Activated CD4-positive, alpha-beta T cell treated with anti-CD3 and anti-CD28 coated beads, Interleukin-2, amount 10 ng/mL, durations not matched to agents 7 days and 5 days (primary cell): Measurements from ENCODE around the gene VRK1. TPM values are rescaled to one million over a fixed set of nuclear protein-coding genes. Genes with fewer than 3 reads are reported as not detected.

ENCODE experiments used
- CTCF ChIA-PET: fragments of 350-600 bp; sonication (Branson Sonifier 250); formaldehyde crosslinking; loops from one replicate; lab custom pipeline; 2021; ENCODE audit warnings: antibody characterized with exemption; lab: Charles Lee
- POLR2A ChIA-PET: fragments of 350-600 bp; sonication (Branson Sonifier 250); formaldehyde crosslinking; loops from one replicate; lab custom pipeline; 2021; ENCODE audit warnings: antibody characterized with exemption; lab: Charles Lee
- DNase-seq: peaks from one replicate; pipeline ENCODE4 v3.0.0-alpha.2; 2020
- H3K27ac Mint-ChIP-seq: one replicate; pipeline ENCODE4 v1.8.0; 2021; ENCODE audit warnings: mild to moderate bottlenecking, moderate library complexity, mixed read lengths
- H3K27me3 Mint-ChIP-seq: one replicate; pipeline ENCODE4 v1.8.0; 2021; ENCODE audit warnings: mixed read lengths
- H3K36me3 Mint-ChIP-seq: one replicate; pipeline ENCODE4 v1.8.0; 2021; ENCODE audit warnings: low read depth, mixed read lengths
- H3K4me1 Mint-ChIP-seq: one replicate; pipeline ENCODE4 v1.8.0; 2021; ENCODE audit warnings: mixed read lengths
- H3K4me3 Mint-ChIP-seq: one replicate; pipeline ENCODE4 v1.8.0; 2021; ENCODE audit warnings: mild to moderate bottlenecking, moderate library complexity, mixed read lengths
- H3K9me3 Mint-ChIP-seq: one replicate; pipeline ENCODE4 v1.8.0; 2021; ENCODE audit warnings: mixed read lengths
- total RNA-seq, 2 experiments: library from RNA; stranded (reverse); gene quantifications; one replicate each; pipeline ENCODE4 v1.2.3, GENCODE V29; 2021

The VRK1 gene
- total RNA-seq, 2 experiments from 2014 or later: 66.5 to 70.8 TPM

GRCh38 chr14:96843137-96843536, 46.0 kb downstream of the VRK1 start:
- Mint-ChIP-seq H3K4me3 (no peak overlapping the region), H3K4me1 (no peaks in the 10 kb centered on the region), H3K27me3 (no peaks in the 10 kb centered on the region), H3K36me3 (peaks cover 46% of the 10 kb centered on the region), H3K27ac (no peak overlapping the region), H3K9me3 (no peaks in the 10 kb centered on the region)
- no peak for DNase-seq
- ChIA-PET POLR2A (no interaction called here), CTCF (no interaction called here)

DNA sequence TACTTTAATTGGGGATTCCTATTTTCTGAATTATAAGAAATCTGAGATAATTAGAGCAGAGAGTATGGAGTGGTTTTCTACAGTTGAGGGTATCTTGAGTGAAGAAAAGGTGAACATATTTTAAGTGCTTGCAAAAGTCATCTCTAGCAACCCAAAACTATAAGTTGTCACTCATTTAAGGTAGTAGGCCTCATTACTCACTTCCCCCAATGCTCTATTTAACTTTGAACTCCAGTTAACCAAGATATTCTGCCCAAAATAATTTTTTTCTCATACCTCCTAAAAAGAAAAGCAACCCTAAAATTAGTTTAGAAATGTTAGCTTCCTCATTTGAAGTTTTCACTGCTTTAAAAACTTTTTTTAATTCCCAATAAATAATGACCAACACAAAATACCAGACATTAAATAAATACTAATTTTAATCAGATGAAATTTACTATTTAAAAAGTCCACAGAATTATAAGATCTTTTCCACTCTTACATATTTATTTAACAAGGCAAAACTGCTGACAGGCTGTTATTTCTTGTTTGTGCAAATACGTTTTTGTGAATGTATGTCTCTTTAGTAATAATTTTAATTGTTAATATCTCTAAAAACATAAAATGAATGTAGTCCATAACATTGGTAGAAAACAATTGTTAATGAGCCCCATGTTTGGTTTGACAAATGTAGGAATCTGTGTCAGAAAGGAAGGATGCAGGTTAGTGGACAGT, 47.8 kb downstream of the VRK1 start:
- POLR2A ChIA-PET: no interaction called here

DNA sequence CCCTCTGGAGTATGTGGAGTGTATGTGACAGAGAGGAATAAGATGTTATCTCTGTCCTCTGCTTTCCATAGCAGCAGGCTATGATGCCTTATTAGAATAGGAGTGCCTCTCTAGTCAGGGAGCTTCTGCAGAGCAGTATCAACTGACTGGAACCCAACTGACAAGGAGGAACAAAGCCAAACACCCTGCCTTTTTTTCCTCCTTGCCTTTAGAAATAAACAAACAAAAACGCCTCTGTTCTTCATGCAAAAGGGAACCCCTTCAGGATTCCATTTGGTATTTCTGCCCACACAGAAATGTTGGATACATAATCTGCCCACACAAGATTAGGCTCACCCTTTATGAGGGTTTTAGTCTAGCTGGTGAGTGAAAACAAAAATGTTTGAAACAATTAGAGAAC, 50.3 kb downstream of the VRK1 start:
- CTCF ChIA-PET: no interaction called here

More for the DNA sequence above, 47.8 kb downstream of the VRK1 start:
- Mint-ChIP-seq H3K9me3 (no peaks in the 10 kb centered on the region), H3K36me3 (peaks cover 47% of the 10 kb centered on the region), H3K4me1 (no peaks in the 10 kb centered on the region), H3K4me3 (no peak overlapping the region), H3K27me3 (no peaks in the 10 kb centered on the region), H3K27ac (no peak overlapping the region)
- CTCF ChIA-PET: no interaction called here
- no peak for DNase-seq

GRCh38 chr14:96848011-96848410, 50.8 kb downstream of the VRK1 start:
- Mint-ChIP-seq H3K9me3 (no peaks in the 10 kb centered on the region), H3K4me3 (no peak overlapping the region), H3K36me3 (peaks cover 35% of the 10 kb centered on the region), H3K4me1 (peaks cover 12% of the 10 kb centered on the region), H3K27me3 (no peaks in the 10 kb centered on the region), H3K27ac (no peak overlapping the region)
- POLR2A ChIA-PET: no interaction called here
- CTCF ChIA-PET: no interaction called here
- no peak for DNase-seq

More for the DNA sequence above, 50.3 kb downstream of the VRK1 start:
- DNase-seq: no peak
- Mint-ChIP-seq H3K4me3 (no peak overlapping the region), H3K27me3 (no peaks in the 10 kb centered on the region), H3K9me3 (no peaks in the 10 kb centered on the region), H3K27ac (no peak overlapping the region), H3K36me3 (peaks cover 37% of the 10 kb centered on the region), H3K4me1 (peaks cover 9% of the 10 kb centered on the region)
- POLR2A ChIA-PET: no interaction called here

DNA sequence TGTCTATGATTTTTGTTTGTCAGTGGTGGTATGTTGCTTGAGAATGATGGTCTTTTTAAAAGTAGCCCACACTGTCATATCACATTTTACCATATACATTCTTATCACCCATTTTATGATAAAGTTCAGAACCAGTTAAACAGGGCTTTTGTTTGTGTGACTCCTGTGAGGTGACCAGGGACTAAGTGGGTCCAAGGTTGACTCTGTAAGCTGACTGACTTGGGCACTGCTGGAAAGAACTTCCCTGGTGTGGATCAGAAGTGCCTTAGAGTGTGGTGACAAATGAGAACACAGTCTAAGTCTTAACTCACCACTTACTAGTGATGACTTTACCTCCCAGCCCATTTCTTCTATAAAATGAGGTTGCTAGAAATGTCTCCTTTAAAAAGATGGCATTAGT, 52.6 kb downstream of the VRK1 start:
- DNase-seq: no peak
- Mint-ChIP-seq H3K4me3 (no peak overlapping the region), H3K9me3 (no peaks in the 10 kb centered on the region), H3K4me1 (peaks cover 12% of the 10 kb centered on the region), H3K27ac (no peak overlapping the region), H3K27me3 (no peaks in the 10 kb centered on the region), H3K36me3 (peaks cover 33% of the 10 kb centered on the region)
- ChIA-PET POLR2A (no interaction called here), CTCF (interaction anchor here (1.3 kb wide), 1 partner anchor 9 kb away, joined by 3 read pairs; no protein-coding TSS in a partner anchor)

DNA sequence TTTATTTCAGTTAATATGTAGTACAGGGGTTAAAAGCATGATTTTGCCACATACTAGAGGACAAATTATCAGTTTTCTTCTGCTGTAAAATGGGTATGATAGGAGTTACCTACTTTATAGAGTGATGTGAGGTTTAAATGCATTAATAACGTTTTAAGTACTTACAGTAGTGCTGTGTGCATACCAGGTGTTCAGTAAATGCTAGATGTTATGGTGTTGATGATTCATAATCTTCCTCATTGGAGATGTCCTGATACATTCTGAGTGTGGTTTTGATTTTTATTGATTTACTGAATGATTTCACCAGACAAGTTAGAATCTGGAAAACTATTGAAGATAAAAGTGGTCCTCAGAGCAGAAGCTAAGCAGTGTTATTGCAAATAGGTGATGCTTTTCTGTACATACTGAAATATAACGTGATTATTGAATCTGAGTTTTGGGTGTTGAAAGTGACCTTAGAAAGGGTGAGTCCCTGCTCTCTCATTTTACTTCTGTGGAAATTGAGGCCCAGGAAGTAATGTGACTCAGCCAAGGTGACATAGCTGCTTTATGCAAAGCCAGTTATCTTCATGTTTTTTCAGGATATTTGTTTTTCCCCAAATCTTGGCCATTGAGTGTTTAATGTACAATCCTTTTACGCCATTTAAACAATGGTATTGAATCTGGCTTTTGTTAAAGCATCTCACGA, 54.7 kb downstream of the VRK1 start:
- Mint-ChIP-seq H3K27ac (no peak overlapping the region), H3K27me3 (no peaks in the 10 kb centered on the region), H3K4me3 (no peak overlapping the region), H3K4me1 (peaks cover 12% of the 10 kb centered on the region), H3K9me3 (no peaks in the 10 kb centered on the region), H3K36me3 (peaks cover 30% of the 10 kb centered on the region)
- DNase-seq: no peak
- POLR2A ChIA-PET: no interaction called here
- CTCF ChIA-PET: interaction anchor here (1.0 to 2.5 kb wide), 3 partner anchors 10 to 51 kb away, joined by 3 to 11 read pairs (median 6); no protein-coding TSS in a partner anchor

DNA sequence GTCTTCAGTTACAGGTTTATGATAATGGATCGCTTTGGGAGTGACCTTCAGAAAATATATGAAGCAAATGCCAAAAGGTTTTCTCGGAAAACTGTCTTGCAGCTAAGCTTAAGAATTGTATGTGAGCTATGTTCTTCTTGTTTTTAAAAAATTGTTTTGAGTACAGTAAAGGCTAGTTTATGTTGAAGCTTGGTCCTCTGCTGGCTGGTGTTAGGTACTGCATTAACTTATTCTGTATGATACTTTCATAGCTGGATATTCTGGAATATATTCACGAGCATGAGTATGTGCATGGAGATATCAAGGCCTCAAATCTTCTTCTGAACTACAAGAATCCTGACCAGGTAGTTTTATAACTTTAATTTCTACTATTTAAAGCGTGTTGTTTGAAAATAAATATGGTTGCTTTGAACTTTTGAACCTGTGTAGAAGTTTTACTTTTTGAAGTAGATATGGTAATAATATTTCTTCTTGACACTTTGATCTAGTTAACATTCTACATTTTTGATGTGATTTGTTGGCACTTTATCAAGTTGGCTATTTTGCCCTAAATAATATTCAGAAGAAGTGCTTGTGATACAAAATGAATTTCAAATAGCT, 55.7 kb downstream of the VRK1 start:
- H3K36me3 Mint-ChIP-seq: peaks cover 24% of the 10 kb centered on the region
- H3K27ac Mint-ChIP-seq: no peak overlapping the region
- peak; percentile 34 for DNase-seq
- peaks cover 12% of the 10 kb centered on the region for H3K4me1 Mint-ChIP-seq
- no peak overlapping the region for H3K4me3 Mint-ChIP-seq
- ChIA-PET POLR2A (no interaction called here), CTCF (interaction anchor here (0.5 to 2.5 kb wide), 4 partner anchors 9 to 331 kb away, joined by 3 to 11 read pairs (median 4); no protein-coding TSS in a partner anchor)
- H3K9me3 Mint-ChIP-seq: no peaks in the 10 kb centered on the region
- H3K27me3 Mint-ChIP-seq: no peaks in the 10 kb centered on the region

- no peak for DNase-seq
- Mint-ChIP-seq H3K9me3 (no peaks in the 10 kb centered on the region), H3K4me1 (no peaks in the 10 kb centered on the region), H3K27ac (no peak overlapping the region), H3K36me3 (peaks cover 34% of the 10 kb centered on the region), H3K4me3 (no peak overlapping the region), H3K27me3 (no peaks in the 10 kb centered on the region)
- ChIA-PET CTCF (interaction anchor here (0.6 to 1.0 kb wide), 2 partner anchors 9 to 34 kb away, joined by 3 read pairs; no protein-coding TSS in a partner anchor), POLR2A (no interaction called here)
These were observed 61.5 kb downstream of the VRK1 start for GRCh38 chr14:96858643-96859042.

DNA sequence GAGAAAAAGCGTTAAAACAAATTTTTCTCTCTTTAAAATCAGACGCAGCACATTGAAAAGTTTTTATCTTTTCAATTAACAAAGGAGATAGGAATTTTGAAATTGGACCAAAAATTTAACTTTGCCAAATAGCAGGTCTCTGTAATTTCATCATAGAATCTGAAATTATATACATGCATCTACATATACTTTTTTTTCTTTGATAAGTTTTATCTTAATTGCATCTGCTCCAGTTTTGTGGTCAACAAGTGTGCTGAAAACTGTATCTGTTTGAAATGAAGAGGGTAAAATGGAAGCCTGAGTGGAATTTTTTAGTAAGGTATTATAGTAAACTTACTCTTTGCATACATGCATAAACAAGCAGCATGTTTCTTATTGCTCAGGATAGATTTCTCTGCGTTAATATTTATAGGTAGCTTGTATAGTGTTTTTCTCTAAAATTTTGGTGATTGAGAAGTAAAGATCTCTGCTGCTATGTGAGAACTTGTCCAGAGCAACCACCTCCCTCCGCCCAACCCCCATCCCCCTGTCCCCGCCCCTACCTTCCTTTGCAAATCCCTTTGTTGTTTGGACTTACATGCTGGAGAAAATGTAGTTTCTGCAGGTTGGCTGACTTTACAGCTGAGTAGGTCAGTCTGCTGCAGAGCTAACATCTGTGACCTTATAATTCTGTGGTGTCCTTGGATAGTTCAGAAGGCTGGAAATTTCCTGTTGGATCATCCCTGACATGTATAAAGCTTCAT, 64.6 kb downstream of the VRK1 start:
- H3K36me3 Mint-ChIP-seq: peaks cover 52% of the 10 kb centered on the region
- CTCF ChIA-PET: interaction anchor here (1.5 kb wide), 1 partner anchor 9 kb away, joined by 6 read pairs; no protein-coding TSS in a partner anchor

DNA sequence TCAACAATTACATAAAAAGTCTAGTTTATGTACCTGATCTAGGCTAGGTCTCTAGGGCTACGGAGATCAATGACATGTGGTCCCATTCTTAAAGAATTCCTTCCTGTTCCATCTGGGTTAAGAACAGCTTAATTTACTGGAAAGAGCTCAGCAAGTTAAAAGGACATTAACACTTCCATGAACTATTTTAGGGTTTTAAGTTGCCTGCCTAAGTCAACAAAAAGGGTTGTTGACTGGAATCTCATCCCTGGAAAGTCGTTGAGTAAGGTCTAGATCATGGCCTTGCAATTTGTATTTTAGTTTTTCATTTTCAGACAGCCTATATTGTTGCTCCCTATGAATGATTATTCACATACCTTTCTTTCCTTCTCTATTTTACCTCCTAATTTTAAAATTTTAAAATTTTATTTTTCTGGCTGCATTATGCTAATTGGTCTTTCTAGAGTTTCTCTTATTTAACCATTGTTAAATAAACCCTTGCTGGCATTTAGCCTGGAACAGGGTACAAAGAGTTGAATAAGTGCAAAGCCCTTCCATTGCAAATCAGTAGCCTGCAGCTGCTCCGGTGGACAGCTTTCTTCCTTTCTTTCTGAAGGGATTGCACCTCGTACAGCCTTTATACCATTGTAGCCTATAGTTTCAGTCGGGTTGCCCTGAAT, 66.3 kb downstream of the VRK1 start:
- DNase-seq: no peak
- peaks cover 49% of the 10 kb centered on the region for H3K36me3 Mint-ChIP-seq
- no peaks in the 10 kb centered on the region for H3K4me1 Mint-ChIP-seq
- no peaks in the 10 kb centered on the region for H3K9me3 Mint-ChIP-seq
- no peak overlapping the region for H3K27ac Mint-ChIP-seq
- no peak overlapping the region for H3K4me3 Mint-ChIP-seq
- ChIA-PET POLR2A (no interaction called here), CTCF (interaction anchor here (0.7 to 1.2 kb wide), 2 partner anchors 11 to 43 kb away, joined by 3 read pairs; no protein-coding TSS in a partner anchor)
- H3K27me3 Mint-ChIP-seq: no peaks in the 10 kb centered on the region

More for the DNA sequence above, 64.6 kb downstream of the VRK1 start:
- H3K27ac Mint-ChIP-seq: no peak overlapping the region
- no peak overlapping the region for H3K4me3 Mint-ChIP-seq
- H3K27me3 Mint-ChIP-seq: no peaks in the 10 kb centered on the region
- H3K4me1 Mint-ChIP-seq: no peaks in the 10 kb centered on the region
- POLR2A ChIA-PET: no interaction called here
- no peak for DNase-seq
- H3K9me3 Mint-ChIP-seq: no peaks in the 10 kb centered on the region

GRCh38 chr14:96863986-96864330, 66.8 kb downstream of the VRK1 start:
- H3K27ac Mint-ChIP-seq: no peak overlapping the region
- no peaks in the 10 kb centered on the region for H3K4me1 Mint-ChIP-seq
- H3K27me3 Mint-ChIP-seq: no peaks in the 10 kb centered on the region
- no peaks in the 10 kb centered on the region for H3K9me3 Mint-ChIP-seq
- no peak overlapping the region for H3K4me3 Mint-ChIP-seq
- no peak for DNase-seq
- peaks cover 45% of the 10 kb centered on the region for H3K36me3 Mint-ChIP-seq
- ChIA-PET POLR2A (no interaction called here), CTCF (interaction anchor here (0.7 kb wide), 1 partner anchor 43 kb away, joined by 3 read pairs; no protein-coding TSS in a partner anchor)

- Mint-ChIP-seq H3K4me3 (no peak overlapping the region), H3K27me3 (no peaks in the 10 kb centered on the region), H3K9me3 (no peaks in the 10 kb centered on the region), H3K4me1 (no peaks in the 10 kb centered on the region), H3K36me3 (peaks cover 42% of the 10 kb centered on the region), H3K27ac (no peak overlapping the region)
- DNase-seq: no peak
- POLR2A ChIA-PET: no interaction called here
- CTCF ChIA-PET: interaction anchor here (2.7 kb wide), 1 partner anchor 15 kb away, joined by 11 read pairs; no protein-coding TSS in a partner anchor
These were observed 70.5 kb downstream of the VRK1 start for GRCh38 chr14:96867634-96868033.
